NCI-H345 treated with DMSO at 0.1 percent for 48 hours (cell line): ENCODE measurements around the gene SSBP4.

Source experiments
- DNase-seq: peaks from one replicate; lab custom pipeline; 2025; ENCODE audit not compliant: unreplicated experiment; lab: John Stamatoyannopoulos, UW

The SSBP4 gene

DNA sequence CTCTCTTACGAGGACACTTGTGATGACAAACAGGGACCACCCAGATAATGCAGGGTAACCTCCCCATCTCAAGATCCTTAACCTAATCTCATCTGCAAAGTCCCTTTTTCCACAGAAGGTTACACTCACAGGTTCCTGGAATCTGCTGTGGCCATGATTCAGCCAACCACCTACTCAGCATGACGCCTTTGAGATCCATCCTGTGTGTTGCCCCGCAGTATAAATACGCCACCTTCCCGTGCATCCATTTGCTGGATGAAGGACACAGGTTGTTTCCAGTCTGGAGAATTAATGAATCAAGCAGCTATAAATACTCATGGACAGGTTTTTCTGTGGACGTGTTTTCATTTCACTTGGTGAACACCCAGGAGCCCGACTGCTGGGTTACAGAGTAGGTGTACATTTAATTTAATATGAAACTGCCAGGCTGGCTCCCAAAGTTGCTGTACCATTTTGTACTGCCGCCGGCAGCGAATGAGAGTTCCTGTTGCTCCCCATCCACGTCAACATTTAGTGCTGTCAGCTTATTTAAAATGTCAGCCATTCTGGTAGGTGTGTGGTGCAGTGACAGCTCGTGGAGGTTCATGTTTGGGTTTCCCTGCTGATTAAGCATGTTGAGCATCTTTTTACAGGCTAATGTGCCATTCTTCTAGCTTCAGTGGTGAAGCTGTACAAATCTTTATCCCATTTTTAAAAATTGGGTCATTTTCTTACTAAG lies 62.5 kb downstream of the SSBP4 start:
- no peak for DNase-seq

- no peak for DNase-seq
Observed at GRCh38 chr19:18483119-18483890, 64.1 kb downstream of the SSBP4 start.
